ENCODE data around the gene RTRAF.

Gene RTRAF

DNA sequence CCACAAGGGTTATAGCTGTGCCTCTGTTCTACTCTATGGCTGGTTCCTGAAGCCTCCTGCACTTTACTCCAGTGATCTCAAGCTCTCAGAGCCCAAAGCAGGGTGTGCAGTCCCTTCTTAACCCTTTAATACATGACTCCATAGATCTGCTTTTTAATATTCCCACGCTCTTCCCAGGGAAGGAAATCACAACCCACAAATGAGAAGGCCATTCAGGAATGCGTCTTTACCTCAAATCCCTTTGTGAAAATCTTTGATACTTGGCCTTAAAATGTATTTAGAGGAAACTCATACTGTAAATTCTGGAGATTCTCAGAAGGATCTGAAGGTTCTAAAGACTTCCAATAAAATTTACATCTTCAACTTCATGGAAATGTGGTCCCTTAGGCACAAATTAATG lies 62.5 kb downstream of the RTRAF start:
- H3K36me3 ChIP-seq (replicated peaks; ENCODE audit: low read depth, low read length): no peaks in the 10 kb centered on the region
- no peaks in the 10 kb centered on the region for H4K20me1 ChIP-seq (ENCODE audit: insufficient read depth, low read length)
- peaks cover 31% of the 10 kb centered on the region for H3K27me3 ChIP-seq (ENCODE audit: low read depth, low read length)
- no peak for TF ChIP-seq EZH2phosphoT487 (IDR thresholded peaks at IDR 0.05; ENCODE audit: low read depth)
- TF ChIP-seq, protein P1, sequence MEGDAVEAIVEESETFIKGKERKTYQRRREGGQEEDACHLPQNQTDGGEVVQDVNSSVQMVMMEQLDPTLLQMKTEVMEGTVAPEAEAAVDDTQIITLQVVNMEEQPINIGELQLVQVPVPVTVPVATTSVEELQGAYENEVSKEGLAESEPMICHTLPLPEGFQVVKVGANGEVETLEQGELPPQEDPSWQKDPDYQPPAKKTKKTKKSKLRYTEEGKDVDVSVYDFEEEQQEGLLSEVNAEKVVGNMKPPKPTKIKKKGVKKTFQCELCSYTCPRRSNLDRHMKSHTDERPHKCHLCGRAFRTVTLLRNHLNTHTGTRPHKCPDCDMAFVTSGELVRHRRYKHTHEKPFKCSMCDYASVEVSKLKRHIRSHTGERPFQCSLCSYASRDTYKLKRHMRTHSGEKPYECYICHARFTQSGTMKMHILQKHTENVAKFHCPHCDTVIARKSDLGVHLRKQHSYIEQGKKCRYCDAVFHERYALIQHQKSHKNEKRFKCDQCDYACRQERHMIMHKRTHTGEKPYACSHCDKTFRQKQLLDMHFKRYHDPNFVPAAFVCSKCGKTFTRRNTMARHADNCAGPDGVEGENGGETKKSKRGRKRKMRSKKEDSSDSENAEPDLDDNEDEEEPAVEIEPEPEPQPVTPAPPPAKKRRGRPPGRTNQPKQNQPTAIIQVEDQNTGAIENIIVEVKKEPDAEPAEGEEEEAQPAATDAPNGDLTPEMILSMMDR (IDR thresholded peaks at IDR 0.05; ENCODE audit: low read depth, low read length): no peak
- H3K9ac ChIP-seq (ENCODE audit: low read length): no peak overlapping the region
- no peak overlapping the region for H2AFZ ChIP-seq (ENCODE audit: low read depth, low read length)
- H3K4me1 ChIP-seq (ENCODE audit: low read length): no peaks in the 10 kb centered on the region
- H3K79me2 ChIP-seq (ENCODE audit: low read length): no peaks in the 10 kb centered on the region
- no peak overlapping the region for H3K27ac ChIP-seq (ENCODE audit: low read length)
- H3K4me3 ChIP-seq (ENCODE audit: low read length): no peak overlapping the region
- no peak overlapping the region for H3K4me2 ChIP-seq (ENCODE audit: low read length)
- H3K9me3 ChIP-seq (ENCODE audit: insufficient read depth, low read length): no peaks in the 10 kb centered on the region

DNA sequence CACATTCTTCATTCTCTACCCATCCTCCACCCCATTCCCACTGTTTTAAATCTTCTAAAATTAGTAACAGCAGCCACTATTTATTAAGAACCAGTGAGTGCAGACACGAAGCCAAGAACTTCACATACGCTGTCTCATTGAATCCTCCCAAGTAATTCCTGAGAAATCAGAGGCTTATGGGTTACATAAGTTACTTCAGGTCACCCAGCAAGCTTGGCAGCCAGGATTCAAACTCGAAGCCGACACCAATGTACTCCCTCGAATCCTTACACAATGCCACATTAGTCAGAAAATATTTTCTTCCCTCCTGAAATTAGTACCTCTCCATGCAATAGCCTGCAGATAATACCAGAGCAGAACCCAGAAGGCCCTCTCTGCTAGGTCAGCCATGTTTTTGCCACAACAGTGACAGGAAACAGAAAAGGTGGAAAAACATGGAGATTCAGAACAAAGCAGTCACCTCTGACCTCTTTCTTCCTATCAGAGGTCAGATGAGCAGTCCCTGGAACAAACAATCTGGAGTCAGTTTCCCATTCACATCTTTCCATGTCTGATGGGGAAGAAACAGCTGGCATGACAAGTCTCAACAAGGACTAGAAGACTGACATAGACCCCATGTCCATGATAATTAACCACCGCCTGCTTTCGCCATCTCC lies 63.1 kb downstream of the RTRAF start:
- no peak overlapping the region for H3K4me3 ChIP-seq (ENCODE audit: low read length)
- no peak overlapping the region for H3K27ac ChIP-seq (ENCODE audit: low read length)
- H3K4me2 ChIP-seq (ENCODE audit: low read length): no peak overlapping the region
- no peak overlapping the region for H3K9ac ChIP-seq (ENCODE audit: low read length)
- H2AFZ ChIP-seq (ENCODE audit: low read depth, low read length): no peak overlapping the region
- H3K4me1 ChIP-seq (ENCODE audit: low read length): no peaks in the 10 kb centered on the region
- no peak for TF ChIP-seq EZH2phosphoT487 (IDR thresholded peaks at IDR 0.05; ENCODE audit: low read depth)
- TF ChIP-seq, protein P1 (IDR thresholded peaks at IDR 0.05; ENCODE audit: low read depth, low read length): no peak
- no peaks in the 10 kb centered on the region for H3K36me3 ChIP-seq (replicated peaks; ENCODE audit: low read depth, low read length)
- peaks cover 31% of the 10 kb centered on the region for H3K27me3 ChIP-seq (ENCODE audit: low read depth, low read length)
- no peaks in the 10 kb centered on the region for H3K79me2 ChIP-seq (ENCODE audit: low read length)
- no peaks in the 10 kb centered on the region for H3K9me3 ChIP-seq (ENCODE audit: insufficient read depth, low read length)
- H4K20me1 ChIP-seq (ENCODE audit: insufficient read depth, low read length): no peaks in the 10 kb centered on the region

DNA sequence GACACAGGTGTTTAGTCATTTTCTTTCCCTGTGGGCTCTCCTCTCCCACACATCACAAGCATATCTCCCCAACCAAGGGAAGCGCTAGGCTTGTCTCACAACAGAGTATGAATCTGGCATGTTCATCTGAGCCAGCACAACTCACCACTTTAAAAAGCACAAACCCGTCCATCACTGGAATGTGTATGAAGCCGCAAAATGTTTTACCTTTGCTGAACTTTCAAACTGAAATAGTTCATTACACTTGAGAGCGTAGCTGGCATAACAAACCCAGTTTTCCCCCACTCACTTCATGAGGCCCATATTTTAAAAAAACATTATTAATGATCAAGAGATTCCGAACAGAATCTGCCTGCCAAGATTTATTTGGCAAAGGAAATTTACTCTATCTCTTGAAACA lies 63.7 kb downstream of the RTRAF start:
- no peaks in the 10 kb centered on the region for H4K20me1 ChIP-seq (ENCODE audit: insufficient read depth, low read length)
- no peak overlapping the region for H3K9ac ChIP-seq (ENCODE audit: low read length)
- no peak overlapping the region for H3K4me2 ChIP-seq (ENCODE audit: low read length)
- TF ChIP-seq, protein P1 (IDR thresholded peaks at IDR 0.05; ENCODE audit: low read depth, low read length): no peak
- TF ChIP-seq EZH2phosphoT487 (IDR thresholded peaks at IDR 0.05; ENCODE audit: low read depth): no peak
- no peaks in the 10 kb centered on the region for H3K4me1 ChIP-seq (ENCODE audit: low read length)
- no peak overlapping the region for H3K27ac ChIP-seq (ENCODE audit: low read length)
- no peaks in the 10 kb centered on the region for H3K9me3 ChIP-seq (ENCODE audit: insufficient read depth, low read length)
- H2AFZ ChIP-seq (ENCODE audit: low read depth, low read length): no peak overlapping the region
- H3K27me3 ChIP-seq (ENCODE audit: low read depth, low read length): peaks cover 31% of the 10 kb centered on the region
- H3K79me2 ChIP-seq (ENCODE audit: low read length): no peaks in the 10 kb centered on the region
- H3K36me3 ChIP-seq (replicated peaks; ENCODE audit: low read depth, low read length): no peaks in the 10 kb centered on the region
- no peak overlapping the region for H3K4me3 ChIP-seq (ENCODE audit: low read length)

DNA sequence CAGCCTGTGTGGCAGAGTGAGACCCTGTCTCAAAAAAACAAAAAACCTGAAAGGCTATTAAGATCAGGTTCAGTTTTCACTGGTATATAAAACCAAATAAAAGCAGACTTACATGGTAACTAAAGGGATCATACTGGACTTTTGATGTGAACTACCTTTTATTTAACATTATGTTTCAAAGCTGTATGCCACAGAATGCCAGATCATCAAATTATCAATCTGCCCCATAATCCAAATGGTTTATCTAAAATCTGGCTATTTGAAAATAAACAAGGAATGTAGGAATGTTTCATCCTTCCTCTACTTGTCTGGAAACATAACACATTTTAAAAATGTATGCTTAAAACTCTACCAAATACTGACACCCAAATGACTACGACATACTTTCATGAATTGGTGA lies 65.3 kb downstream of the RTRAF start:
- Histone ChIP-seq H3K4me3 (ENCODE audit: low read length) (no peak overlapping the region), H3K4me1 (ENCODE audit: low read length) (no peaks in the 10 kb centered on the region), H3K9ac (ENCODE audit: low read length) (no peak overlapping the region), H3K27ac (ENCODE audit: low read length) (no peak overlapping the region), H3K36me3 (replicated peaks; ENCODE audit: low read depth, low read length) (no peaks in the 10 kb centered on the region), H3K4me2 (ENCODE audit: low read length) (no peak overlapping the region), H3K79me2 (ENCODE audit: low read length) (no peaks in the 10 kb centered on the region), H3K27me3 (ENCODE audit: low read depth, low read length) (peaks cover 39% of the 10 kb centered on the region), H3K9me3 (ENCODE audit: insufficient read depth, low read length) (no peaks in the 10 kb centered on the region), H2AFZ (ENCODE audit: low read depth, low read length) (no peak overlapping the region), H4K20me1 (ENCODE audit: insufficient read depth, low read length) (no peaks in the 10 kb centered on the region)
- TF ChIP-seq, protein P1 (IDR thresholded peaks at IDR 0.05; ENCODE audit: low read depth, low read length): no peak
- no peak for TF ChIP-seq EZH2phosphoT487 (IDR thresholded peaks at IDR 0.05; ENCODE audit: low read depth)

Measured in OCI-LY3 (cell line).